Motor neuron (in vitro differentiated cells): Measurements from ENCODE around the gene MNX1. TPM values are rescaled to one million over a fixed set of nuclear protein-coding genes. Genes with fewer than 3 reads are reported as not detected.
A peak's percentile ranks its signal among the peaks of the same experiment; 100 is the strongest.

Source experiments
- ATAC-seq, 8 experiments: fragments of 200-7000 bp; cut with Tn5 transposase; replicated peaks in 6 of 8; 2 replicates each; pipeline ENCODE4 v1.8.0; 2021; ENCODE audit warnings: mild to moderate bottlenecking in 8 of 8, moderate library complexity in 8 of 8
- H3K27ac ChIP-seq, 2 donors: fragments of 250-450 bp; sonication (Bioruptor Pico); 2 replicates each; pipeline ENCODE4 v1.9.0; 2021; ENCODE audit warnings: antibody characterized with exemption in 2 of 2, mild to moderate bottlenecking in 2 of 2, moderate library complexity in 1 of 2
- H3K4me1 ChIP-seq, 2 donors: fragments of 250-450 bp; sonication (Bioruptor Pico); replicated peaks in 1 of 2; 2 replicates each; pipeline ENCODE4 v1.6.1; 2021; ENCODE audit warnings: antibody characterized with exemption in 2 of 2, mild to moderate bottlenecking in 2 of 2, moderate library complexity in 1 of 2
- H3K4me3 ChIP-seq, 5 donors: fragments of 250-450 bp; sonication (Bioruptor Pico); 2 replicates each; pipeline ENCODE4 v1.9.0; 2021; ENCODE audit warnings: antibody characterized with exemption in 5 of 5, mild to moderate bottlenecking in 5 of 5, moderate library complexity in 4 of 5
- WGBS, 10 experiments: fragments of 450-650 bp; shearing (Covaris generic); methylation state at CpG; one replicate each; pipeline ENCODE4 v1.0.0; 2022; 5-methylcytosine and 5-hydroxymethylcytosine counted together
- in situ Hi-C, 9 experiments: fragments of 400-800 bp; cut with MboI; loops; one replicate each; pipeline ENCODE4 v1.15.0; 2021; ENCODE audit warnings: low sequenced_read_pairs in 9 of 9, low pct_unique_long_range_greater_than_20kb in 2 of 9; ENCODE audit not compliant: unreplicated experiment in 9 of 9
- total RNA-seq, 8 experiments: library from RNA; unstranded; fragments of 300-600 nt; gene quantifications; 2 replicates each; pipeline versions ENCODE4 v1.2.3 to v1.2.4, GENCODE V29; 2022

The MNX1 gene
- total RNA-seq, 8 experiments from 2014 or later = 0.36 to 14.8 (median 4.3) TPM

- Histone ChIP-seq H3K4me1 (peaks cover 29 to 35% of the 10 kb centered on the region in 2 donors), H3K4me3 (peak overlapping the region in 1 of 5 donors; percentile 27), H3K27ac (peak overlapping the region; percentile 24 to 79)
- in situ Hi-C loops = no loop called here
- peak in 5 of 8 experiments; percentile 4 to 49 (median 34) for ATAC-seq
- 11 to 50% methylated on average over 2 to 3 of the region's 48 CpGs; no CpG with 5 or more reads in 8 of the 10 experiments for WGBS, 10 experiments
Measured at GRCh38 chr7:157017603-157018327, 7.3 kb upstream of the MNX1 start.

- peak in 2 of 8 experiments; percentile 3 to 12 for ATAC-seq
- 0 to 20% (median 9%) methylated on average over 1 to 2 of the region's 11 CpGs; no CpG with 5 or more reads in 4 of the 10 experiments for WGBS, 10 experiments
- in situ Hi-C loops = no loop called here
- Histone ChIP-seq H3K4me1 (peaks cover 29 to 34% of the 10 kb centered on the region in 2 donors), H3K4me3 (no peak overlapping the region), H3K27ac (peak overlapping the region in 1 of 2 donors; percentile 79)
Measured at GRCh38 chr7:157017149-157017548, 6.7 kb upstream of the MNX1 start.

DNA sequence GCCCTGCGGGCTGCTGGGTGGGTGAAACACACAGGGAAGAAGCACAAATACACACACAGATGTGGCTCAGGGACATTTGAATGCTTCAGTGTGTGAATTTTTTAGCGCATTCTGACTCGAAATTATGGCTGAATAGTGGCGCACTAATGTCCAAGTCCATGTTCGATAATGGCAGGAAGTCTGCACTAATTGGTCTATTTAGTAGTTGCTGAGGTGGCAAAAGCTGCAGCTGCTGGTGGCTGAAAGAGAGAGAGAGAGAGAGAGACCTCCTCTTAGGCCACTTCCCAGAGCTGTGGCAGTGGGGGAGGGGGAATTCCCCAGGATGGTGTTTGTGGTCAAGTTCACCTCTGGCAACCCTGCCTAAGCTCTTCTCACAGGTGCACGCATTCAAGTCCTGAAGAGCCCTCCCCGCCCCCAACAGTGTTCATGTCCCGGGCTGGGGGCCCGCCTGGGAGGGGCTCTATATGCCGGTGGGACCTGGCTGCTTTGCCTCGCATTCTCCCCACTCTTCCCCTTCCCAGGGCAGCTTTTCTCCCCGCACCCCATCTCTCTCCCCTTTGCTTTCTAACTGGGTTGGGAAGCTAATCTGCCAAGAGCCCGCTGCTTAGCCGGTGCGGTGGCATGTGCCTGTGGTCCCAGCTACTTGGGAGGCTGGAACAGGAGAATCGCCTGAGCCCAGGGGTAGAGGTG is 6.0 kb upstream of the MNX1 start:
- Histone ChIP-seq H3K4me3 (no peak overlapping the region), H3K27ac (peak overlapping the region in 1 of 2 donors; percentile 79), H3K4me1 (peaks cover 28 to 29% of the 10 kb centered on the region in 2 donors)
- ATAC-seq = peak in 4 of 8 experiments; percentile 5 to 25 (median 10)
- WGBS, 10 experiments = 0 to 23% (median 9%) methylated on average over 2 to 7 of the region's 16 CpGs; no CpG with 5 or more reads in 4 of the 10 experiments
- in situ Hi-C loops = no loop called here

GRCh38 chr7:157016024-157016351 is 5.5 kb upstream of the MNX1 start:
- 0 to 7% (median 0%) methylated on average over 1 to 8 of the region's 11 CpGs; no CpG with 5 or more reads in 4 of the 10 experiments for WGBS, 10 experiments
- H3K4me1 ChIP-seq = peaks cover 23 to 29% of the 10 kb centered on the region in 2 donors
- no peak for ATAC-seq
- peak overlapping the region in 1 of 2 donors; percentile 79 for H3K27ac ChIP-seq
- in situ Hi-C loops = no loop called here
- no peak overlapping the region for H3K4me3 ChIP-seq

DNA sequence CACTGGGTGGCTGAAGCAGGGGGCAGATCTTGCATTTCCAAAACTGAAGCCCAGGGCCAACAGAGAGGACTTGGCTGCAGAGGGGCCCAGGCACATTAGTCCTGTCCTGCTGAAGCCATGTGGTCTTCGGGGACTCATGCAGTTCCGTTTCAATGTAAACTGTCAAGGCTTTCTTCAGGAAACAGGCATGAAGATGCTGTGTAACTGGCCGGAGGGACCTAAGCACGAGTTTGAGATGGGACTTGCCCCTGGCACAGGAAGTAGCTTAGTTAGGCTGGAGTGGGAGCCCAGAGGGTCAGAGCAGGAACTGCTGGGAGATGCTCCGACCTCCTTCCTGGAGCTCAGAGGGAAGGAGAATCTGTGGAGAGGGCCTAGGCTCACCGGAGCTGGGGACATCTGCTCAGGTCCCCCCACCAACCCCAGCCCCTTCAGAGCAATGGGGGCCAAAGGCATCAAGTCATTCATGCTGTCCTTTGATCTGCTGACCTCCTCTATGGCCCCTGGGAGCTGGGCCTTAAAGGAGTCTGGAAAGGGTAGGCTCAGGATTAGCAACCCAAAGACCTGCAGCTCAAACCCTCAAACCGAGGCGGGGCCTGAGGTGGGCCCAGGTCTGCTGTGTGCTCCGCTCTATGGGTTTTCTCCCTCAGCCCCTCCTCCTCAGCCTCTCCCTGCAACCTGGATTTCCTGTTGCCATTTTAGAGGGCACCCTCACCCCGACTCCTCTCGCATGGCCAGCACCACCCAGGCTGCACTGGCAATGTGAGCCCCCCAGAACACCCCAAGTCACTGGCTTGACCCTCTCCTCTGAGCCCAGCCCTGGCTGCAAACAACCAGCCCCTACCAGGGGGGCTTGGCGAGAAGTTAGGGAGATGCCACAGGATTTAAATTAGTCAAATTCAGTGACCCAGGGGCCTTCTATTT is 4.4 kb upstream of the MNX1 start:
- no peak overlapping the region for H3K4me3 ChIP-seq
- no peak overlapping the region for H3K27ac ChIP-seq
- ATAC-seq = no peak
- WGBS, 10 experiments = 0 to 64% (median 29%) methylated on average over 1 to 9 of the region's 12 CpGs; no CpG with 5 or more reads in 2 of the 10 experiments
- H3K4me1 ChIP-seq = peaks cover 21 to 29% of the 10 kb centered on the region in 2 donors
- in situ Hi-C loops = no loop called here

GRCh38 chr7:157013602-157014549 is 3.4 kb upstream of the MNX1 start:
- 5 to 50% (median 17%) methylated on average over 1 to 7 of the region's 13 CpGs; no CpG with 5 or more reads in 3 of the 10 experiments for WGBS, 10 experiments
- Histone ChIP-seq H3K4me3 (no peak overlapping the region), H3K4me1 (peaks cover 26 to 29% of the 10 kb centered on the region in 2 donors), H3K27ac (no peak overlapping the region)
- ATAC-seq = no peak
- in situ Hi-C loops = no loop called here

GRCh38 chr7:157013101-157013500 is 2.6 kb upstream of the MNX1 start:
- H3K27ac ChIP-seq = no peak overlapping the region
- H3K4me1 ChIP-seq = peaks cover 23 to 27% of the 10 kb centered on the region in 2 donors
- in situ Hi-C loops = no loop called here
- no peak for ATAC-seq
- H3K4me3 ChIP-seq = no peak overlapping the region

DNA sequence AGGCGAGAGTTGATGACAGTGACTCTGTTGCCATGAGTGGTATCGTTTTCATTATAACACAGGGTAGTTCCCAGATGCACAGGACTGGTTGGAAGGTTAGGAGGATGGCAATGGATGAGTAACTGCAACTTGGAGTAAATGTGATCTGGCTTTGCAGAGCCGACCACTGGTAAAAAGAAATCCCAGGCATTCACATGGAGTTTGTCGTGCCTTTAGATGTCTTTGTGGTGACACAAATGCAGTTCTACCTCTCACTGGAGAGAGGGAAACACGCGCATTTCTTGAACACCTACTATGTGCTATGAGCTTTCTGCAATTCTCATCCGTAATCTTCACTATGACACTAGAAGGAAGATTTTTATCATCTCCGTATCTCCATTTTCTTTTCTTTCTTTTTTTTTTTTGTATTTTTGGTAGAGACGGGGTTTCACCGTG is 1.7 kb upstream of the MNX1 start:
- WGBS, 10 experiments = 0 to 70% (median 13%) methylated on average over 1 to 8 of the region's 10 CpGs
- in situ Hi-C loops = no loop called here
- Histone ChIP-seq H3K4me1 (peaks cover 17 to 21% of the 10 kb centered on the region in 2 donors), H3K27ac (no peak overlapping the region), H3K4me3 (peak overlapping the region in 1 of 5 donors; percentile 87)
- ATAC-seq = no peak

- WGBS, 10 experiments = 0 to 9% (median 3%) methylated on average over 1 to 20 of the region's 37 CpGs; no CpG with 5 or more reads in 1 of the 10 experiments
- ATAC-seq = peak in 1 of 8 experiments; percentile 5
- in situ Hi-C loops = no loop called here
- peaks cover 11 to 18% of the 10 kb centered on the region in 2 donors for H3K4me1 ChIP-seq
- peak overlapping the region; percentile 47 to 87 (median 66) for H3K4me3 ChIP-seq
- peak overlapping the region in 1 of 2 donors; percentile 28 for H3K27ac ChIP-seq
Measured at GRCh38 chr7:157011333-157012112, 1.1 kb upstream of the MNX1 start.

GRCh38 chr7:157009778-157010587 is 480 bp downstream of the MNX1 start:
- no CpG with 5 or more reads among the region's 130 CpGs for WGBS, 10 experiments

More at GRCh38 chr7:157009778-157010587, 480 bp downstream of the MNX1 start:
- peaks cover 0 to 18% of the 10 kb centered on the region in 2 donors for H3K4me1 ChIP-seq
- peak in 5 of 8 experiments; percentile 3 to 33 (median 15) for ATAC-seq
- peak overlapping the region in 1 of 2 donors; percentile 72 for H3K27ac ChIP-seq
- in situ Hi-C loops = no loop called here
- peak overlapping the region; percentile 47 to 87 (median 66) for H3K4me3 ChIP-seq
